Colon (tissue), 2 donors: Measurements from ENCODE around the gene TEX30.
"Not testable (repeated sequence)": the region's sequence is repeated elsewhere in the genome, so short reads cannot be mapped to it uniquely, and the experiment has no call there.

ENCODE experiments used
- FAIRE-seq: peaks from 2 replicates; lab custom pipeline; 2012; peaks lifted over from hg19 to GRCh38; lab: Jason Lieb, UNC
- donor health status: control.
- donor health status: control.

The TEX30 gene

GRCh38 chr13:102773441-102774213, at the start of gene TEX30:
Gene TEX30, minus strand, starts transcription at chr13:102773786. Its CDS starts 3,760 bp downstream, at chr13:102770026.
- FAIRE-seq: no peak

GRCh38 chr13:102817907-102818306, 44.3 kb upstream of the TEX30 start:
- FAIRE-seq: no peak

GRCh38 chr13:102817241-102817640, 43.7 kb upstream of the TEX30 start:
- FAIRE-seq: no peak

GRCh38 chr13:102816708-102817107, 43.1 kb upstream of the TEX30 start:
- FAIRE-seq: no peak

GRCh38 chr13:102815788-102816187, 42.2 kb upstream of the TEX30 start:
- FAIRE-seq: no peak

- no peak for FAIRE-seq
Measured at GRCh38 chr13:102814793-102815192, 41.2 kb upstream of the TEX30 start.

GRCh38 chr13:102814025-102814607, 40.5 kb upstream of the TEX30 start:
- FAIRE-seq: no peak

GRCh38 chr13:102812611-102813287, 39.2 kb upstream of the TEX30 start:
- FAIRE-seq: no peak

- no peak for FAIRE-seq
Measured at GRCh38 chr13:102807699-102808098, 34.1 kb upstream of the TEX30 start.

- FAIRE-seq: no peak
Measured at GRCh38 chr13:102805680-102806079, 32.1 kb upstream of the TEX30 start.

- no peak for FAIRE-seq
Measured at GRCh38 chr13:102800145-102801041, 26.8 kb upstream of the TEX30 start.

GRCh38 chr13:102799426-102800144, 26.0 kb upstream of the TEX30 start:
- FAIRE-seq: no peak

- FAIRE-seq: no peak
Measured at GRCh38 chr13:102798581-102799425, 25.2 kb upstream of the TEX30 start, which contains the start of the genes BIVM and POGLUT2. Gene BIVM, plus strand, starts transcription at chr13:102799119. Its CDS starts 8,149 bp downstream, at chr13:102807268. Gene POGLUT2, minus strand, starts transcription at chr13:102798976. Its CDS starts 306 bp downstream, at chr13:102798670.

- no peak for FAIRE-seq
Measured at GRCh38 chr13:102793611-102794355, 20.2 kb upstream of the TEX30 start.

- FAIRE-seq: no peak
Measured at GRCh38 chr13:102792396-102792795, 18.8 kb upstream of the TEX30 start.

GRCh38 chr13:102788683-102789082, 15.1 kb upstream of the TEX30 start:
- FAIRE-seq: no peak

- FAIRE-seq: no peak
Measured at GRCh38 chr13:102784483-102784882, 10.9 kb upstream of the TEX30 start.

GRCh38 chr13:102781591-102781990, 8.0 kb upstream of the TEX30 start:
- no peak for FAIRE-seq

GRCh38 chr13:102780656-102781055, 7.1 kb upstream of the TEX30 start:
- FAIRE-seq: not testable (repeated sequence)
